A549 (cell line): ENCODE data around the gene FOXF2. TPM values are rescaled to one million over a fixed set of nuclear protein-coding genes. Genes with fewer than 3 reads are reported as not detected.

Experiments used
- ATAC-seq, 2 experiments: fragments of 200-7000 bp in 1 of 2; fragments of >200 bp in 1 of 2; cut with Nextera tagmentation in 1 of 2; cut with Tn5 transposase in 1 of 2; 3 replicates each; pipeline versions ENCODE4 v1.8.0 to v1.9.1; 2018 to 2020; ENCODE audit warnings: mild to moderate bottlenecking in 1 of 2, moderate library complexity in 1 of 2
- CTCF ChIA-PET: fragments of 300-600 bp; sonication (Branson Sonifier 250); formaldehyde crosslinking; extraction: SDS; loops from one replicate; lab custom pipeline; 2021; ENCODE audit warnings: antibody characterized with exemption, inconsistent platforms; lab: Yijun Ruan, JAX
- POLR2A ChIA-PET: fragments of 350-600 bp; formaldehyde crosslinking; extraction: SDS; loops from one replicate; lab custom pipeline; 2021; ENCODE audit warnings: antibody characterized with exemption, inconsistent platforms; lab: Yijun Ruan, JAX
- DNase-seq, 2 experiments: peaks; one replicate each; pipeline versions ENCODE4 v3.0.0 to v3.0.0-alpha.2; 2011 to 2016; ENCODE audit warnings: low read depth in 1 of 2, low spot score in 1 of 2
- FAIRE-seq: peaks from 2 replicates; lab custom pipeline; 2011; peaks lifted over from hg19 to GRCh38; lab: Jason Lieb, UNC
- H3K27ac ChIP-seq, 2 experiments: fragments of >200 bp; sonication (Bioruptor Twin); formaldehyde crosslinking; 3 replicates each; pipeline ENCODE4 v1.5.1; 2016 to 2017
- H3K4me1 ChIP-seq: fragments of >200 bp; sonication (Bioruptor Twin); formaldehyde crosslinking; 3 replicates; pipeline ENCODE4 v1.6.1; 2016
- H3K4me2 ChIP-seq: fragments of >200 bp; sonication (Bioruptor Twin); formaldehyde crosslinking; 3 replicates; pipeline ENCODE4 v1.6.1; 2016
- H3K4me3 ChIP-seq: fragments of >200 bp; sonication (Bioruptor Twin); formaldehyde crosslinking; 3 replicates; pipeline ENCODE4 v1.5.1; 2016
- H3K9me3 ChIP-seq: fragments of >200 bp; sonication (Bioruptor Twin); formaldehyde crosslinking; 3 replicates; pipeline ENCODE4 v1.6.1; 2016
- CBX8 ChIP-seq: fragments of 200-600 bp; sonication (generic); IDR thresholded peaks from 2 replicates; pipeline ENCODE4 v1.6.1; 2016
- CHD4 ChIP-seq: fragments of 200-600 bp; sonication (generic); IDR thresholded peaks from 2 replicates; pipeline ENCODE4 v1.6.1; 2016; ENCODE audit warnings: antibody characterized with exemption, mild to moderate bottlenecking, borderline replicate concordance
- CTCF ChIP-seq: fragments of >200 bp; sonication (Bioruptor Twin); formaldehyde crosslinking; IDR thresholded peaks from 3 replicates; pipeline ENCODE4 v1.5.1; 2016
- EHF ChIP-seq: fragments of 250-450 bp; sonication (Bioruptor Pico); IDR thresholded peaks from 2 replicates; pipeline ENCODE4 v1.5.0; 2020; ENCODE audit warnings: mild to moderate bottlenecking
- EHMT2 ChIP-seq: fragments of 200-600 bp; sonication (generic); IDR thresholded peaks from 2 replicates; pipeline ENCODE4 v1.6.1; 2016; ENCODE audit warnings: antibody characterized with exemption, low read depth, mild to moderate bottlenecking, moderate library complexity
- ESRRA ChIP-seq: fragments of 150-350 bp; IDR thresholded peaks from 2 replicates; pipeline ENCODE4 v1.6.1; 2014; ENCODE audit warnings: mild to moderate bottlenecking, low read length, borderline replicate concordance
- GATA3 ChIP-seq: IDR thresholded peaks from 2 replicates; pipeline ENCODE4 v1.6.1; 2012; ENCODE audit warnings: borderline replicate concordance
- HDAC2 ChIP-seq: fragments of 200-600 bp; sonication (generic); IDR thresholded peaks from 2 replicates; pipeline ENCODE4 v1.6.1; 2016
- HOXA7 ChIP-seq: fragments of 250-450 bp; sonication (Bioruptor Pico); IDR thresholded peaks from 2 replicates; pipeline ENCODE4 v1.5.0; 2020; ENCODE audit warnings: mild to moderate bottlenecking, moderate library complexity
- HOXB5 ChIP-seq: fragments of 250-450 bp; sonication (Bioruptor Pico); IDR thresholded peaks from 2 replicates; pipeline ENCODE4 v1.5.0; 2020; ENCODE audit warnings: mild to moderate bottlenecking, moderate library complexity
- JUNB ChIP-seq: fragments of >200 bp; sonication (Bioruptor Twin); formaldehyde crosslinking; IDR thresholded peaks from 2 replicates; pipeline ENCODE4 v1.6.1; 2016
- KDM1A ChIP-seq: fragments of 200-600 bp; sonication (generic); IDR thresholded peaks from 2 replicates; pipeline ENCODE4 v1.6.1; 2016; ENCODE audit warnings: low read depth, mild to moderate bottlenecking
- MAFK ChIP-seq: fragments of 450-650 bp; IDR thresholded peaks from 2 replicates; pipeline ENCODE4 v1.6.1; 2014; ENCODE audit not compliant: partially characterized antibody
- MAX ChIP-seq: IDR thresholded peaks from 2 replicates; pipeline ENCODE4 v1.6.1; 2012
- MAZ ChIP-seq: fragments of 150-350 bp; IDR thresholded peaks from 2 replicates; pipeline ENCODE4 v1.6.1; 2014; ENCODE audit warnings: antibody characterized with exemption, low read depth, low read length, borderline replicate concordance
- NPAS2 ChIP-seq: fragments of 250-450 bp; sonication (Bioruptor Pico); IDR thresholded peaks from 2 replicates; pipeline ENCODE4 v1.8.0; 2022; ENCODE audit warnings: mild to moderate bottlenecking, moderate library complexity, borderline replicate concordance
- PBX3 ChIP-seq: IDR thresholded peaks from 2 replicates; pipeline ENCODE4 v1.6.1; 2012
- PHF8 ChIP-seq: fragments of 200-600 bp; sonication (generic); IDR thresholded peaks from 2 replicates; pipeline ENCODE4 v1.6.1; 2016; ENCODE audit warnings: low read depth, mild to moderate bottlenecking, antibody characterized with exemption, moderate library complexity, borderline replicate concordance
- POLR2AphosphoS2 ChIP-seq: conservative IDR thresholded peaks from 2 replicates; pipeline ENCODE4 v1.6.1; 2012; ENCODE audit warnings: low read length, improper control_type of control experiment, inconsistent platforms
- RAD21 ChIP-seq, 2 experiments: fragments of >200 bp in 1 of 2; sonication (Bioruptor Twin) in 1 of 2; formaldehyde crosslinking in 1 of 2; IDR thresholded peaks in 1 of 2; conservative IDR thresholded peaks in 1 of 2; 2 replicates in 1 of 2; 3 replicates in 1 of 2; pipeline ENCODE4 v1.6.1; 2012 to 2018; ENCODE audit warnings: inconsistent platforms in 1 of 2
- RARB ChIP-seq: fragments of 250-450 bp; sonication (Bioruptor Pico); IDR thresholded peaks from 2 replicates; pipeline ENCODE4 v1.8.0; 2021; ENCODE audit warnings: mild to moderate bottlenecking, moderate library complexity
- SMC3 ChIP-seq: fragments of >200 bp; sonication (Bioruptor Twin); formaldehyde crosslinking; IDR thresholded peaks from 3 replicates; pipeline ENCODE4 v1.6.1; 2018; ENCODE audit warnings: inconsistent platforms
- ZFP36 ChIP-seq: fragments of 450-650 bp; IDR thresholded peaks from 2 replicates; pipeline ENCODE4 v1.6.1; 2014; ENCODE audit warnings: borderline replicate concordance; ENCODE audit not compliant: partially characterized antibody
- ZNF302 ChIP-seq: fragments of 250-450 bp; sonication (Bioruptor Pico); IDR thresholded peaks from 2 replicates; pipeline ENCODE4 v1.9.0; 2021; ENCODE audit warnings: inconsistent platforms, mild to moderate bottlenecking, moderate library complexity
- ZSCAN20 ChIP-seq: fragments of 250-450 bp; sonication (Bioruptor Pico); IDR thresholded peaks from 2 replicates; pipeline ENCODE4 v1.8.0; 2022; ENCODE audit warnings: mild to moderate bottlenecking, moderate library complexity
- WGBS: methylation state at CpG from one replicate; pipeline ENCODE4 v1.1.6; 2017; ENCODE audit errors: missing lambda C conversion rate; 5-methylcytosine and 5-hydroxymethylcytosine counted together
- polyA plus RNA-seq, 4 experiments: library from polyadenylated mRNA; depleted of rRNA in 3 of 4; stranded (reverse); fragments of >200 nt; fragmentation: RNase III in 1 of 4; extraction: RNeasy Plus Mini Kit Qiagen cat#74134 plus additional on column Dnase treatment in 1 of 4; gene quantifications; 2 replicates in 3 of 4; 3 replicates in 1 of 4; pipeline ENCODE4 v1.2.3, GENCODE V29; 2011 to 2017
- TF ChIP-seq, protein P1 (sequence below): fragments of >200 bp; sonication (Bioruptor Twin); formaldehyde crosslinking; IDR thresholded peaks from 2 replicates; pipeline ENCODE4 v1.6.1; 2016
- TF ChIP-seq, protein P2 (sequence below): fragments of 250-450 bp; sonication (Bioruptor Pico); IDR thresholded peaks from 2 replicates; pipeline ENCODE4 v1.5.0; 2021; ENCODE audit warnings: mild to moderate bottlenecking, moderate library complexity, borderline replicate concordance

The FOXF2 gene
- polyA plus RNA-seq, 2 of the 4 experiments (the other 2 are of a cell fraction): 6.6 to 12.3 TPM

DNA sequence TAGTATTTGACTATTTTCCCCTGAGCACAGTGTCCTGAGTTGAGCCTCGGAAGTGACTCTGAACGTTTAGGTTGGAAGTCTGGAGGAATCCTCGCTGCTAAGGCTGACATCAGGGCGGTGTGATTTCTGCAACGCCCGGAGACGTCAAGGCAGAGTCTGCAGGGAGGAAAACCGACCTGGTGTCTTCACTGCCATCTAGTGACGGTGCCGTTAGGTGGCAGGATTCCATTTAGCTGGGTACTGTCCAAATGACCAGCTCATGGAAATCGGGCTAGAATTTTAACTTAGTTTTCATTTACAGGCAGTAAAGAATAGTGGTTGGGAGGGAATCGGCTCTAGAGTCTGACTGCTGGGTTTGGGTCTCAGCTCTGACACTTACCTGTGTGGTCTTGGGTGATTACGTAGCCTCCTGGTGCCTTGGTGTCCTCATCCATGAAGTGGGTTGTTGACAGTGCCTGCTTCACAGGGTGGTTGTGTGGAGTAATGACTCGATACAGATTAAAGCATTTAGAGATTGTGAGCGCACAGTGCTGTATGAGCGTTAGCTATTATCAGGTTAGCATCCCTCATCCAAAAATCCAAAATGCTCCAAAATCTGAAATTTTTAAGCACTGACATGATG, 35.0 kb downstream of the FOXF2 start:
- CTCF ChIA-PET: interaction anchor here (0.6 to 8.6 kb wide), 30 partner anchors 11 to 1235 kb away, joined by 3 to 49 read pairs (median 4); no protein-coding TSS in a partner anchor
- POLR2A ChIA-PET: no interaction called here
- ATAC-seq: peak; percentile 95 to 99
- peak; percentile 58 to 63 for DNase-seq
- Histone ChIP-seq H3K4me1 (peaks cover 5% of the 10 kb centered on the region; the same call in 2 of the 3 replicates), H3K4me2 (peak overlapping the region; percentile 65), H3K9me3 (no peaks in the 10 kb centered on the region), H3K4me3 (no peak overlapping the region)
- TF ChIP-seq HOXA7 (CRISPR knock-in tag) (no peak), RAD21 (conservative IDR thresholded peaks at IDR 0.05 in 1 of 2, IDR thresholded peaks at IDR 0.05 in 1 of 2) (peak; percentile 49 to 58; a peak in 4 of 5 replicates), CTCF (peak; percentile 57), ZFP36 (no peak), CHD4 (no peak), SMC3 (peak; percentile 41; the same call in 2 of the 3 replicates), GATA3 (no peak), EHF (CRISPR knock-in tag) (no peak), RARB (CRISPR knock-in tag) (no peak), NPAS2 (CRISPR knock-in tag) (no peak), PBX3 (no peak), PHF8 (no peak), MAX (0 out of 2 replicates have a peak, but pooled peaks have one; percentile 15), ZSCAN20 (CRISPR knock-in tag) (no peak), HOXB5 (CRISPR knock-in tag) (no peak), EHMT2 (no peak), CBX8 (no peak), MAZ (no peak), JUNB (no peak), ESRRA (no peak)
- TF ChIP-seq, protein P1, sequence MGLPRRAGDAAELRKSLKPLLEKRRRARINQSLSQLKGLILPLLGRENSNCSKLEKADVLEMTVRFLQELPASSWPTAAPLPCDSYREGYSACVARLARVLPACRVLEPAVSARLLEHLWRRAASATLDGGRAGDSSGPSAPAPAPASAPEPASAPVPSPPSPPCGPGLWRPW: no peak
- TF ChIP-seq, all 56 proteins: peak for 4
- WGBS: 9% methylated on average over 16 of the region's 16 CpGs
- FAIRE-seq: no peak
- H3K27ac ChIP-seq: no peak overlapping the region

DNA sequence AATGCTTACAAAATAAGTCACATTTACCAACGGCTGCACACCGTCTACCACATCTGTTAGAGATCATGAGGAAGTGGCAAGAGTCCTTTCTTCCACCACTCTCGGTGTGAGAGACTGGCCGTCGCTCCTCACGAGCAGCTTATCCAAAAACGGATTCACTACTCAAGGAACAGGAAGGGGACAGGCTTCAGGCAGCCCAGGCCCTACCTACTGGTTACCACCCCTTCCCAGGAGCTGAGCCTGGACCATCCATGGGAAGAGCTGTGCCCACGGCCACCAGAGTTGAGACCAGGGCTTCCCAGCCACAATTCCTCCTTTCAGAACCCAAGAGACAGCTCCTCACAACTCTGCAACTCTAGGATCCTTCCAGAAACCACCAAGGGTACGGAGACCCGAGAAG, 37.0 kb downstream of the FOXF2 start:
- ChIA-PET CTCF (interaction anchor here (0.9 to 8.6 kb wide), 4 partner anchors 10 to 832 kb away, joined by 3 to 49 read pairs (median 10); no protein-coding TSS in a partner anchor), POLR2A (no interaction called here)
- ATAC-seq (no peak), DNase-seq (no peak), FAIRE-seq (no peak)
- Histone ChIP-seq H3K27ac (no peak overlapping the region), H3K4me2 (no peak overlapping the region), H3K9me3 (no peaks in the 10 kb centered on the region), H3K4me1 (peaks cover 5% of the 10 kb centered on the region; the same call in 2 of the 3 replicates), H3K4me3 (no peak overlapping the region)
- WGBS: 56% methylated on average over 10 of the region's 10 CpGs
- TF ChIP-seq MAFK: no peak
- TF ChIP-seq, protein P2, sequence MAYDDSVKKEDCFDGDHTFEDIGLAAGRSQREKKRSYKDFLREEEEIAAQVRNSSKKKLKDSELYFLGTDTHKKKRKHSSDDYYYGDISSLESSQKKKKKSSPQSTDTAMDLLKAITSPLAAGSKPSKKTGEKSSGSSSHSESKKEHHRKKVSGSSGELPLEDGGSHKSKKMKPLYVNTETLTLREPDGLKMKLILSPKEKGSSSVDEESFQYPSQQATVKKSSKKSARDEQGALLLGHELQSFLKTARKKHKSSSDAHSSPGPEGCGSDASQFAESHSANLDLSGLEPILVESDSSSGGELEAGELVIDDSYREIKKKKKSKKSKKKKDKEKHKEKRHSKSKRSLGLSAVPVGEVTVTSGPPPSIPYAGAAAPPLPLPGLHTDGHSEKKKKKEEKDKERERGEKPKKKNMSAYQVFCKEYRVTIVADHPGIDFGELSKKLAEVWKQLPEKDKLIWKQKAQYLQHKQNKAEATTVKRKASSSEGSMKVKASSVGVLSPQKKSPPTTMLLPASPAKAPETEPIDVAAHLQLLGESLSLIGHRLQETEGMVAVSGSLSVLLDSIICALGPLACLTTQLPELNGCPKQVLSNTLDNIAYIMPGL (CRISPR knock-in tag): no peak
- no peak for TF ChIP-seq ZNF302 (CRISPR knock-in tag)
- TF ChIP-seq HOXB5 (CRISPR knock-in tag): no peak
- no peak for TF ChIP-seq RAD21 (conservative IDR thresholded peaks at IDR 0.05 in 1 of 2, IDR thresholded peaks at IDR 0.05 in 1 of 2)
- TF ChIP-seq POLR2AphosphoS2: no peak
- no peak for TF ChIP-seq ESRRA
- no peak for TF ChIP-seq MAZ
- TF ChIP-seq ZFP36: no peak
- no peak for TF ChIP-seq NPAS2 (CRISPR knock-in tag)
- no peak for TF ChIP-seq CBX8
- TF ChIP-seq KDM1A: no peak
- TF ChIP-seq HDAC2: no peak
